GM18511 (cell line): ENCODE data around the gene RNASE1.
"Not testable (repeated sequence)": the region's sequence is repeated elsewhere in the genome, so short reads cannot be mapped to it uniquely, and the experiment has no call there.

Experiments used
- ATAC-seq: cut with Tn5 transposase; IDR thresholded peaks from one replicate; pipeline ENCODE4 v1.9.1; 2021; ENCODE audit warnings: mild to moderate bottlenecking, moderate library complexity; ENCODE audit not compliant: unreplicated experiment

RNASE1 gene

DNA sequence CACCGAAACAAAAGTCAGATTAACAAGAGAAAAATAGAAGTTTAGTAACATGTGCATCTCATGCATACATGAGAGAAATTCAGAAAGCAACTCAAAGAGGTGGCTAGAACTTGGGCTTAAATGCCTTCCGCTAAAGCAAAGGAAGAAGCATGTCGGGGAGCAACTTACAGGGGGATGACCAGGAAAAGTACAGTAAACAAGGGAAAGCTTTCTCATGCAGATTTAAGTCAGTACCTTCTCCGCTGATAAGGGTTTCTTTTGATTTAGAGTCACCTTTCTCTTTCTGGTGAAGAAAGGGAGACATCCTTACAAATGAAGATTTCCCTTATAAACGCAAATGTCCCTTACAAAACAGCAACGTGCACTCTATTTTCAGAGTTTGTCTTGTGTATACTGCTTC is 27.6 kb downstream of the RNASE1 start:
- no peak for ATAC-seq

DNA sequence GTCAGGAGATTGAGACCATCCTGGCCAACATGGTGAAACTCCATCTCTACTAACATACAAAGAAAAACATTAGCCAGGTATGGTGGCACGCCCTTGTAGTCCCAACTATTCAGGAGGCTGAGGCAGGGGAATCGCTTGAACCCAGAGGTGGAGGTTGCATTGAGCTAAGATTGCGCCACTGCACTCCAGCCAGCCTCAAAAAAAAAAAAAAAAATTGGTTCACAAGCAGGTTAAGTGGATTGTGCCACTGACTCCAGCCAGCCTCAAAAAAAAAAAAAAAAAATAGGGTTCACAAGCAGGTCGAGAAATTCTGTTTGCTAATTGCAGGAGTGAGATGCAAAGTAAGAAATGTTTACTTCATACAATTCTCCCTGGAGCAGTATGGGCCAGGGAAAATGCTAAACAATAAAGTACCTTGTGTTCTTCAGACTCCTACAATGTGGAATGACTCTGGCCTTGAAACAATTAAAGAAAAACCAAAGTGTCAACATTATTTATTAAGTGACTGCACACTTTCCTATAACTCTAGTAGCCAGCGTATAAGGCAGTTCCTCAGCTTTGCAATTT is 28.3 kb downstream of the RNASE1 start:
- no peak for ATAC-seq

DNA sequence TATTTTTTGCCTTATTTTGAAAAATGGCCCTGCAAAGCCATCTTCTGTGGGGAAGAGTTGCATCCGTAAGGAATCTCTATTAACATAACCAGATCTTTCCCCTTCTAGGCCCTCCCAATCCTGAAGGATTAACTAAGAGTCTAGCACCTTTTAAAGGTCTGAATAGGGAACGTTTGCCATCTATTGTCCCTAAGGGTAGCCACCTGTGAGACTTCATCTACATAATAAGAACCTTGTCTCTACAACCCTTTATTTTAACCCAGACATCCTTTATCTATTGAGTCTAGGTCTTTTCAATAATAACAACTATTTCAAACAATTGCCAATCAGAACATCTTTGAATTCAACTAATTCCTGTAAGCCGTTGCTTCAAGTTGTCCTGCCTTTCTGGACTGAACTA is 30.0 kb downstream of the RNASE1 start:
- ATAC-seq: no peak

DNA sequence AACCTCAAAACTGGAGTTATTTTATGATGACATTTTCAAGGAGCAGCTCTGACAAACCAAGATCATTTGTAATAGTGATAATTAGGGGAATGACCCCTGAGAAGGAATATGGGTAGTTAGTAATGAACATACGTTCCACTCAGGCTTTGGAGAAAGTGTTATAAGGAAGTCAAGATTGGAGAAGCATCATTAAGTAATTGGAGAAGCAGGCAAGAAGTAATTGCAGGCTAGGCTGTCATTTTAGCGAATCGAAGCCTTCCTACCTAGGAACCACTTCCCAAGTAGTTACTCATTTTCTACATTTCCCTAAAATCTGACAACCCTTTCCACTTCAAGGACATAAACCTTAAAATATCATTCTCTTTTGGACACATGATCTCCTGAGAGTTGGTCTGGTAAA is 33.2 kb downstream of the RNASE1 start:
- no peak for ATAC-seq

DNA sequence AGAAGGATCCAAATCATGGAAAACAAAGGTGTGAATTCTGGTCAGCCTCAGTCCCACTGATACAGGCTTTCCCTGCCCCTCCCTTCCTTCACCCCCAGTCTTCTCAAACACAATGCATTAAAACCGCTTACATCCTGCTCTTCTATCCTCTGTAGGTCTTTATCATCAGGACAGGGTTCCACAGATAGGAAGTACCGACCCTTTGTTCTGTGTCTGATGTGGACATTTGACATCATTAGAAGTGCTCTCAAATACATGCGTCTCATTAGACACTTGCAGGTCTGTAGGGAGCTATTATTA is 34.1 kb downstream of the RNASE1 start:
- ATAC-seq: no peak

DNA sequence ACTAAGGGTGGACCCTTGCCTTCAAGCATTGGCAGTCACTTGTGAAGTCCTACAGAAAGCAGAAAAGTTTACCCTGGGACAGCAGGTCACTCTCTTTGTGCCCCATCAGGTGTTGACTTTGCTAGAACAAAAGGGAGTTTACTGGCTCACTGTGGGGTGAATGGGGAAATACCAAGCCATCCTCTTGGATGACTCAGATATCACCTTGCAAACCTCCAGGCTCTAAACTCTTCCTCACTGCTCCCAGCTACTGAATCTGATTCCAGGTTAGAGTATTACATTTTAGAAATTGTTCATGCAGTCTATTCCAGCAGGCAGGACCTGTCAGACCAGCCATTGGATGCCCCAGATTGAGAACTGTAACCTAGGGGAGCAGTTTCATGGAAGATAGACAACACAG is 41.7 kb downstream of the RNASE1 start:
- ATAC-seq: no peak

DNA sequence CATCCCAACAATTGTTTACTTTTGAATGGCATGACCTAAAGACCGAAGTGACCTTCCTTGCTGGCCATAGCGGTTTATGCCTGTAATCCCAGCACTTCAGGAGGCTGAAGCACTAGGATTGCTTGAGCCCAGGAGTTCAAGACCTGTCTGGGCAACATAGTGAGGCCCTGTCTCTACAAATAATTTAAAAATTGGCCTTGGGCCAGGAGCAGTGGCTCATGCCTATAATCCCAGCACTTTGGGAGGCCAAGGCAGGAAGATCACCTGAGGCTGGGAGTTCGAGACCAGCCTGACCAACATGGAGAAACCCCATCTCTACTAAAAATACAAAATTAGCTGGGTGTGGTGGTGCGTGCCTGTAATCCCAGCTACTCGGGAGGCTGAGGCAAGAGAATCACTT is 43.2 kb downstream of the RNASE1 start:
- ATAC-seq: not testable (repeated sequence)

DNA sequence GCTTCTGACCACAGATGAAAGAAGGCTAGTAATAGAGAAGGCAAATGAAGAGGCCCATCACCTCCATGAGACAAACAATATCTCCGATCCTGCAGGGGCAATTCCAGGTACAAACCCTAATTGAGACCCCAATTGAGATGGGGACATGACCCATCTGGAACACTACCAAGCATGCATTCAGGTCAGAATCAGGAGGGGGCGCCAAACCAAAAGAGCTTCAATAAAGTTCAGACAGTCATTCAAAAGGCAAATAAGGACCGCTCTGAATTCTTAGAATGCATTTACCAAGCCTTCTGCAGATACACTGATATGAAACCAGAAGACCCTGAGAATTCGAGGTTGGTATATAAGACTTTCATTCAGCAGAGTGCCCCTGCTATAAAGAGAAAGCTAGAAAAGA is 44.7 kb downstream of the RNASE1 start:
- no peak for ATAC-seq

DNA sequence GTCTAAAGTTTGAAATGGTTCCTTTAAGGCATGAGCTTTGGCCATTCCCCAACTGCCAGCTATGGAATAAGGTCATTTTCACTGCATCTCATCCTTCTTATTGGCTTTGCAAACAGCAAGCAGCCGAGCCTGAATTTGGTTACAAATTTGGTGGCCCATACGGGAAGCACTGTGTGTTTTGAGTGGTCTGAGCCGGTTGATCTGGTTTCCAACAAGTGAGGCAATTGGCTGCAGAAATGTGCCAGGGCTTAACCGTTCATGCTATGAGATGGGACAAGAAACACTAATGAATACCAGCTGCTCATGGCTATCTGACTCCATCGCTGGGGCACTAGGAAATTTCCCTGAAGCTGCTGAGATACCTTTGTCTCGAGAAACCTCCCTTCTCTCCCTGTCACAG is 47.6 kb downstream of the RNASE1 start:
- ATAC-seq: no peak

DNA sequence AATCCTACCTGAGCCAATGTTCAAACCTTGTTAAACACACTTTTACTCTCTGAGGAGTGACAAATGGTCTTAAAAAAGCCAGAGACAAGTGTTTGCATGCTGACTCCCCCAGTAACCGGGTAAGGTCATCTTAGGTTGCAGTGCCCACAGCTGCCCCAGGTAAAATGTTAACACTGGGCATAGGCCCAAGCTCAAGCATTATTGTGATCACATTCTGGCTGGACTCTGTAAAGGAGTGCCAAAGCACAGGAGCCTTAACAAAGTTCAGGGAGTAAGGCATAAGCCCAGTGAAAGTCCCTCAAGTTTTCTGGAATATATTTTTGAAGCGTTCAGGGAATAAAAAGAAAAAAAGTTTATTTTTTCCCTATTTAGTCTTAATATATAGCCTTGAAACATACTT is 48.3 kb downstream of the RNASE1 start:
- ATAC-seq: no peak

DNA sequence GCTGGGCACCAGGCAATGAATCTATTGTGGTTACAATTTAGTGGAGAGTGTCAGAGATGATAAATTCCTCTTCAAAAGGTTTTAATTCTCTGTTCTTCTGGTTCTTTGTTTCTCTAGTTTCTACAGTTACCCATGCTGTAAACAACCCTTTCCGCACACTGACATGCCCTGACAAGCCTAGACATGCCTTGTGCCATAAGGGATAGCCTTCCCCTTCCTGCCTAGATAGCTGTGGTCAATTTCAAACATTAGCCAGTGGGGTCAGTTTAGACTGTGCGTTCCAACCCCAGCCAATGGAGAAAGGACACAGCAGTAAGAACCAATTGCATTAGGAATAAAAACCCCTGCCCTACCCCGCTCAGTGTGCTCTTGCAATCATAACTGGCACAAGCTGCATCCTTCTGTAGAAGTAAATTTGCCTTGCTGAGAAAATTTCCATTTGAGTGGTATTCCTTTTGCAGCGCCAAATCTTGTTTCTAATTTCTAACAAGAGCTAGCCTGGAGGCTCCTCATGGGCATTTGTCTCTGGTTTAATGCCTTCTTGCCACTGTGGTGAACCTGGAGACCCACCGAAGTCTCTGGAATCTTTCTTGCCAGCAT is 50.6 kb downstream of the RNASE1 start:
- no peak for ATAC-seq
